Measurements from ENCODE around the gene EDEM2. TPM values are rescaled to one million over a fixed set of nuclear protein-coding genes. Genes with fewer than 3 reads are reported as not detected.

EDEM2 gene
- polyA plus RNA-seq, 1 experiment, result 28.3 TPM

DNA sequence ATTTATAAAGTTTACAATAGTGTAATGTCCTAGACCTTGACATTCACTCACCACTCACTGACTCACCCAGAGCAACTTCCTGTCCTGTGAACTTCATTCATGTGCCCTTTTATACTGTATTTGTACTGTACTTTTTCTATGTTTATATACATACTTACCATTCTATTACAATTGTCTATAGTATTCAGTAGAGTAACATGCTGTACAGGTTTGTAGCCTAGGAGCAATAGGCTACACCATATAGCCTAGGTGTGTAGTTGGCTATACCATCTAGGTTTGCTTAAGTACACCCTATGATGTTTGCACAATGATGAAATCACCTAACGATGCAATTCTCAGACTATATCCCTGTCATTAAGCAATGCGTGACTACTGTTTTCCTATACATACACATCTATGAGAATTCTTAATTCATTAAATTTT, 17.5 kb downstream of the EDEM2 start:
- Histone ChIP-seq H3K27ac (ENCODE audit: low read depth, low read length) (no peak overlapping the region), H3K4me3 (ENCODE audit: low read depth, low read length) (no peak overlapping the region), H3K27me3 (ENCODE audit: control insufficient read depth, insufficient read depth, low read length) (no peaks in the 10 kb centered on the region), H3K9me3 (ENCODE audit: control insufficient read depth, insufficient read depth, low read length) (no peaks in the 10 kb centered on the region)
- CTCF ChIA-PET, result interaction anchor here (1.5 to 2.3 kb wide), 2 partner anchors 15 to 80 kb away, joined by 4 to 6 read pairs; no protein-coding TSS in a partner anchor
- TF ChIP-seq, protein P1, sequence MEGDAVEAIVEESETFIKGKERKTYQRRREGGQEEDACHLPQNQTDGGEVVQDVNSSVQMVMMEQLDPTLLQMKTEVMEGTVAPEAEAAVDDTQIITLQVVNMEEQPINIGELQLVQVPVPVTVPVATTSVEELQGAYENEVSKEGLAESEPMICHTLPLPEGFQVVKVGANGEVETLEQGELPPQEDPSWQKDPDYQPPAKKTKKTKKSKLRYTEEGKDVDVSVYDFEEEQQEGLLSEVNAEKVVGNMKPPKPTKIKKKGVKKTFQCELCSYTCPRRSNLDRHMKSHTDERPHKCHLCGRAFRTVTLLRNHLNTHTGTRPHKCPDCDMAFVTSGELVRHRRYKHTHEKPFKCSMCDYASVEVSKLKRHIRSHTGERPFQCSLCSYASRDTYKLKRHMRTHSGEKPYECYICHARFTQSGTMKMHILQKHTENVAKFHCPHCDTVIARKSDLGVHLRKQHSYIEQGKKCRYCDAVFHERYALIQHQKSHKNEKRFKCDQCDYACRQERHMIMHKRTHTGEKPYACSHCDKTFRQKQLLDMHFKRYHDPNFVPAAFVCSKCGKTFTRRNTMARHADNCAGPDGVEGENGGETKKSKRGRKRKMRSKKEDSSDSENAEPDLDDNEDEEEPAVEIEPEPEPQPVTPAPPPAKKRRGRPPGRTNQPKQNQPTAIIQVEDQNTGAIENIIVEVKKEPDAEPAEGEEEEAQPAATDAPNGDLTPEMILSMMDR (IDR thresholded peaks at IDR 0.05; ENCODE audit: low read depth, low read length), result no peak
- POLR2A ChIA-PET, result no interaction called here
- no peak for DNase-seq (ENCODE audit: low read depth, low spot score)

DNA sequence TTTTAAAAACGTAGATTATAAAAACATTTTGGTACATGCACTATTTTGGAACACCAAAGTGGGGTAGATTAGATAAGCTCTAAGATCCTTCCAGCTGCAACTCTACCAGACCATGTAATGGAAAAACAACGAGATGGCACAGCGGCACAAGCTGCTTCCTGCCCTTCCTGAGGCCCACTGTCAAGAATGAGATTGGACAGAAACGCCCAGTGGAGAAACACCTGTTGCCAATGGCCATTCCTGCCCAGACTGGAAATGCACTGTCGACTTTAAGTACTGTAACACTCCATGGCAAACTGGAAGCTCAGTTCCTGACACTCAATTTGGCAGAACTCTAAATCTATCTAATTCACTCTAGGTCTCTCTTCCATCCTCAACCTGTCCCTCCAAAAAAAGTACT, 21.4 kb downstream of the EDEM2 start:
- POLR2A ChIA-PET, result no interaction called here
- Histone ChIP-seq H3K27ac (ENCODE audit: low read depth, low read length) (no peak overlapping the region), H3K27me3 (ENCODE audit: control insufficient read depth, insufficient read depth, low read length) (no peaks in the 10 kb centered on the region), H3K9me3 (ENCODE audit: control insufficient read depth, insufficient read depth, low read length) (no peaks in the 10 kb centered on the region), H3K4me3 (ENCODE audit: low read depth, low read length) (no peak overlapping the region)
- TF ChIP-seq, protein P1 (IDR thresholded peaks at IDR 0.05; ENCODE audit: low read depth, low read length), result no peak
- no peak for DNase-seq (ENCODE audit: low read depth, low spot score)
- CTCF ChIA-PET, result interaction anchor here (1.3 to 2.2 kb wide), 2 partner anchors 19 to 30 kb away, joined by 3 to 9 read pairs; no protein-coding TSS in a partner anchor

DNA sequence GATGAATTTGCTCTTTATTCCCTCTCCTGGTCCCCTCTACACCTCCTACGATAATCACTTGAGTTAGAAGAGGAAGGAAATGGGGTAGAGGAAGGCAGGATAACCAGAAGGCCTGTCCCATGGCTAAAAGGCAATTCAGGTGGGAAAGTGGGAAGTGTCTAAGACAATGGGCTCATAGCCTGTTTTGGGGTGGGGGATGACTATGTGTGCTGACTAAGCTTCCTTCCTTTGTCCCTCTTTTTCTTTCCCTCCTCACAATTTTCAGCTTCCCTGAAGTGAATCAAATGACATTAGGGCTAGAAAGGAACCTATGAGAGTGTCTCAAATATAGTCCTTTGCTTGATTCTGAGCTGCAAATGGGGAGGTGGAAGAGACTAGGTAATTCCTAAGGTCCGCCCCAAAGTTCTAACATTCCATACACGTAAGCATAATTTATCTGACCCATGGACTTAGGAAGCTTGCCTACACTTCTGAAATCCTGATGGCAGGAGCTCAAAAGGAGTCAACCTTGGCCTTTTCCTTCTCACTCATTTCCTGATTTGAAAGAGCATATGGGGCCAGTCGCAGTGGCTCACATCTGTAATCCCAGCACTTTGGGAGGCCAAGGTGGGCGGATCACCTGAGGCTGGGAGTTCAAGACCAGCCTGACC, 24.3 kb downstream of the EDEM2 start:
- H3K27me3 ChIP-seq (ENCODE audit: control insufficient read depth, insufficient read depth, low read length), result no peaks in the 10 kb centered on the region
- TF ChIP-seq, protein P1 (IDR thresholded peaks at IDR 0.05; ENCODE audit: low read depth, low read length), result no peak
- no peaks in the 10 kb centered on the region for H3K9me3 ChIP-seq (ENCODE audit: control insufficient read depth, insufficient read depth, low read length)
- no peak for DNase-seq (ENCODE audit: low read depth, low spot score)
- no peak overlapping the region for H3K27ac ChIP-seq (ENCODE audit: low read depth, low read length)
- no peak overlapping the region for H3K4me3 ChIP-seq (ENCODE audit: low read depth, low read length)
- POLR2A ChIA-PET, result interaction anchor here (0.6 kb wide), 1 partner anchor 162 kb away, joined by 3 read pairs; the partner anchor contains the start of gene EIF6
- CTCF ChIA-PET, result interaction anchor here (1.5 to 1.7 kb wide), 2 partner anchors 22 to 27 kb away, joined by 4 to 8 read pairs; no protein-coding TSS in a partner anchor

DNA sequence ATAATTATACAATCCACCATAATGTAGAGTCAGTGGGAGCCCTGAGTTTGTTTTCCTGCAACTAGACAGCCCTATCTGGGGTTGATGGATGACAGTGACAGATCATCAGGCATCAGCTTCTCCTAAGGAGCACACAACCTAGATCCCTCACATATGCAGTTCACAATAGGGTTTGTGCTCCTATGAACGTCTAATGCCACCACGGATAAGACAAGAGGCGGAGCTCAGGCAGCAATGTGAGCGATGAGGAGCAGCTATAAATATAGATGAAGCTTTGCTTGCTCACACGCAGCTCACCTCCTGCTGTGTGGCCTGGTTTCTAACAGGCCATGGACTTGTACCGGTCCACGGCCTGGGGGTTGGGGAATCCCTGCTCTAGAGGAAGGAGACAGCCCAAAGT, 25.9 kb downstream of the EDEM2 start:
- no peak for DNase-seq (ENCODE audit: low read depth, low spot score)
- Histone ChIP-seq H3K27me3 (ENCODE audit: control insufficient read depth, insufficient read depth, low read length) (no peaks in the 10 kb centered on the region), H3K4me3 (ENCODE audit: low read depth, low read length) (no peak overlapping the region), H3K9me3 (ENCODE audit: control insufficient read depth, insufficient read depth, low read length) (no peaks in the 10 kb centered on the region), H3K27ac (ENCODE audit: low read depth, low read length) (peak overlapping the region; percentile 11)
- POLR2A ChIA-PET, result no interaction called here
- TF ChIP-seq, protein P1 (IDR thresholded peaks at IDR 0.05; ENCODE audit: low read depth, low read length), result no peak
- CTCF ChIA-PET, result no interaction called here

DNA sequence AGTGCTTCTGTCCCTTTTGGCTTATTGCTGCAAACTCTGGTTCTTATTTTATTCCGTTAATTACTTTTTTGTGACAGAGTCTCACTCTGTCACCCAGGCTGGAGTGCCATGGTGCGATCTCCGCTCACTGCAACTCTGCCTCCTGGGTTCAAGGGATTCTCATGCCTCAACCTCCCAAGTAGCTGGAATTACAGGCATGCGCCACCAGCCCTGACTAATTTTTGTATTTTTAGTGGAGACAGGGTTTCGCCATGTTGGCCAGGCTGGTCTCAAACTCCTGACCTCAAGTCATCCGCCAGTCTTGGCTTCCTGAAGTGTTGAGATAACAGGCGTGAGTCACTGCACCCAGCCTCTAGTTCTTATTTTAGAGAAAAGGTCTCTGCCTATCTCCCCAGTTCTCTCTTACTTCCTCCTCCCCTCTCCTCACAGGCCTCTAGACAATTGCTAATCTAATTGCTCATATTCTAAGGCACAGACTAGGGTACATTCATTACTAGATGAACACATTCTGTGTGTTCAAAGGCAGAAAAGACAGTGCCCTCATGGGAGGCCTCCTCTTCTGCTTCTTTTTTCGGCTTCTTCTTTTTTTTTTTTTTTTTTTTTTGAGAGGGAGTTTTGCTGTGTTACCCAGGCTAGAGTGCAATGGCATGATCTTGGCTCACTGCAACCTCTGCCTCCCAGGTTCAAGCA, 27.0 kb downstream of the EDEM2 start:
- DNase-seq (ENCODE audit: low read depth, low spot score), result peak; percentile 32

More for the DNA sequence above, 27.0 kb downstream of the EDEM2 start:
- no peak overlapping the region for H3K27ac ChIP-seq (ENCODE audit: low read depth, low read length)
- no peak overlapping the region for H3K4me3 ChIP-seq (ENCODE audit: low read depth, low read length)
- TF ChIP-seq, protein P1 (IDR thresholded peaks at IDR 0.05; ENCODE audit: low read depth, low read length), result no peak
- H3K9me3 ChIP-seq (ENCODE audit: control insufficient read depth, insufficient read depth, low read length), result no peaks in the 10 kb centered on the region
- no peaks in the 10 kb centered on the region for H3K27me3 ChIP-seq (ENCODE audit: control insufficient read depth, insufficient read depth, low read length)
- CTCF ChIA-PET, result interaction anchor here (1.7 kb wide), 1 partner anchor 24 kb away, joined by 13 read pairs; no protein-coding TSS in a partner anchor
- POLR2A ChIA-PET, result no interaction called here

Measured in AG04450 (cell line).